K562 (cell line): ENCODE measurements around the gene AZGP1. TPM values are rescaled to one million over a fixed set of nuclear protein-coding genes. Genes with fewer than 3 reads are reported as not detected.

ENCODE experiments used
- ELF4 ChIP-seq: fragments of 450-650 bp; formaldehyde crosslinking; IDR thresholded peaks from 2 replicates; pipeline ENCODE4 v1.4.0; 2022; ENCODE audit warnings: missing genetic modification characterization
- HMG20B ChIP-seq: fragments of 250-450 bp; sonication (Bioruptor Pico); IDR thresholded peaks from 2 replicates; pipeline ENCODE4 v1.5.0; 2021; ENCODE audit warnings: mild to moderate bottlenecking
- HOXB6 ChIP-seq: fragments of 250-450 bp; sonication (Bioruptor Pico); IDR thresholded peaks from 2 replicates; pipeline ENCODE4 v1.5.1; 2022; ENCODE audit warnings: mild to moderate bottlenecking, borderline replicate concordance
- RBM34 ChIP-seq: fragments of 200-400 bp; formaldehyde crosslinking; IDR thresholded peaks from 2 replicates; pipeline ENCODE4 v1.6.1; 2018; ENCODE audit warnings: low read length, borderline replicate concordance; ENCODE audit not compliant: insufficient read depth
- STAT5B ChIP-seq: fragments of 250-450 bp; sonication (Bioruptor Pico); IDR thresholded peaks from 2 replicates; pipeline ENCODE4 v1.8.0; 2021; ENCODE audit warnings: mild to moderate bottlenecking, inconsistent platforms
- TRIM24 ChIP-seq, 2 experiments: fragments of 450-650 bp; IDR thresholded peaks; 2 replicates each; pipeline ENCODE4 v1.6.1; 2016
- ZBTB11 ChIP-seq, 3 experiments: fragments of 200-800 bp in 1 of 3; fragments of 250-450 bp in 1 of 3; fragments of 450-650 bp in 1 of 3; sonication (Bioruptor Pico) in 1 of 3; sonication (Bioruptor generic) in 1 of 3; formaldehyde crosslinking in 1 of 3; IDR thresholded peaks; 2 replicates each; pipeline versions ENCODE4 v1.6.1 to v1.8.0; 2016 to 2022; ENCODE audit warnings: mild to moderate bottlenecking in 2 of 3, missing genetic modification characterization in 2 of 3, missing compliant biosample characterization in 1 of 3, moderate library complexity in 1 of 3
- ZBTB12 ChIP-seq: fragments of 250-450 bp; sonication (Bioruptor Pico); IDR thresholded peaks from 2 replicates; pipeline ENCODE4 v1.4.0; 2020
- ZBTB5 ChIP-seq: fragments of 450-650 bp; IDR thresholded peaks from 2 replicates; pipeline ENCODE4 v1.6.1; 2017; ENCODE audit warnings: antibody characterized with exemption
- ZKSCAN3 ChIP-seq: fragments of 250-450 bp; sonication (Bioruptor Pico); IDR thresholded peaks from 2 replicates; pipeline ENCODE4 v1.4.0; 2020
- ZNF217 ChIP-seq: sonication (generic); formaldehyde crosslinking; IDR thresholded peaks from 2 replicates; pipeline ENCODE4 v1.8.0; 2022; ENCODE audit warnings: mild to moderate bottlenecking, missing genetic modification reagents
- polyA plus RNA-seq, 8 experiments: library from polyadenylated mRNA; depleted of rRNA in 4 of 8; stranded (reverse) in 5 of 8; unstranded in 3 of 8; fragments of >200 nt; fragmentation: Nextera tagmentation in 2 of 8; fragmentation: Illumina TruSeq in 1 of 8; extraction: Ambion mirVana in 2 of 8; extraction: Trizol in 1 of 8; gene quantifications; 2 replicates each; pipeline versions ENCODE4 v1.2.1 to v1.2.3, GENCODE V29; 2011 to 2014; ENCODE audit warnings: inconsistent platforms in 1 of 8, missing spikeins in 1 of 8
- total RNA-seq, 7 experiments: library from RNA; depleted of rRNA in 6 of 7; stranded (reverse); fragments of >200 nt in 6 of 7; fragmentation: Illumina TruSeq in 2 of 7; extraction: Trizol in 2 of 7; gene quantifications; 2 replicates each; pipeline versions ENCODE4 v1.2.1 to v1.2.3, GENCODE V29; 2011 to 2021; ENCODE audit warnings: low replicate concordance in 1 of 7
- TF ChIP-seq, protein P1 (sequence below), 2 experiments: fragments of 450-650 bp; IDR thresholded peaks; 2 replicates each; pipeline ENCODE4 v1.6.1; 2018; ENCODE audit warnings: mild to moderate bottlenecking in 2 of 2, low read depth in 1 of 2; ENCODE audit not compliant: partially characterized antibody in 2 of 2

AZGP1 gene
- total and polyA plus RNA-seq, 9 of the 15 experiments (the other 6 are each of a cell fraction or from before 2014, with no cell fraction given): 0.18 to 0.53 TPM; not detected in 7

DNA sequence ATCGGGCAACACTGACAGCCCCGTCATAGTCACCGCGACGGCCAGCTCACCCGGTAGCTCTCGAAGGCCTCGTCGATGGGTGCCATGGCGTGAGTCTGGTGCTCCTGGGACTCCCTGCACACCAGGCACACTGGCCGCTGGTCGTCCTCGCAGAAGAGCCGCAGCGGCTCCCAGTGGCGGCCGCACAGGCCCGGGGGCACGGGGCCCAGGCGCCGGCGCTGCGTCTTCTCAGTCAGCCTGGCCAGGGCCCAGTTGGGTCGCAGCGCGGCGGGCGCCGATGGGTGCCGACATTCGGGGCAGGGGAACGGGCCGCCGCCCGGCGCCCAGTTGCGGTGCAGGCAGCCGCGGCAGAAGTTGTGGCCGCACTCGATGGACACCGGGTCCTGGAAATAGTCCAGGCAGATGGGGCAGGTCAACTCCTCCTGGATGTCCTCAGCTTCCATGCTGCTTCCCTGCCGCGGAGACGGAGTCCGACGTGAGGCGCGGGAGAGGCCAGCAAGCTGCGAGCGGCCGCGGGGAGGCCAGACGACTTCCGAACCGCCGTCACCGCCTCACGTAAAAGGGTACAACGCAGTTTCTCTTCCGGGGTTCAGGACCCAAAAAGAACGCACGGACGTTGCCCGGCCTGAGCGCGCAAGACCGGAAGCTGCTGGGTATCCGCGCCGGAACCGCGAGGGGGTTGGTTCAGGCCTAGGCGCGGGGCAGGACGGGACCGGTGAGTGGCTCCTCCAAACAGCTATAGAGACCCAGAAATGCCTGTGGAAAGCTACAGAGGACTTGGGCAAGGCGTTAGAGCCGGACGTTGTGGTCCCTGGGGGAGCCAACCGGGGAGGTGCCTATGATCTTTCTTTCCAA, 56.6 kb downstream of the AZGP1 start, which contains the start of gene TRIM4 (continued):
- peak; percentile 42; the same call in 1 of the 2 replicates for TF ChIP-seq ZBTB12
- TF ChIP-seq HMG20B (CRISPR knock-in tag): no peak
- TF ChIP-seq ZNF217 (CRISPR knock-in tag): no peak
- TF ChIP-seq STAT5B (CRISPR knock-in tag): no peak
- TF ChIP-seq HOXB6 (CRISPR knock-in tag): no peak
- TF ChIP-seq ELF4: 0 out of 2 replicates have a peak, but pooled peaks have one; percentile 36
- peak in 2 of 3 experiments; percentile 75 to 96; a peak in 5 of 6 replicates for TF ChIP-seq ZBTB11 (CRISPR knock-in tag; IDR thresholded peaks at IDR 0.05)
- TF ChIP-seq ZBTB5: no peak
- TF ChIP-seq, protein P1, sequence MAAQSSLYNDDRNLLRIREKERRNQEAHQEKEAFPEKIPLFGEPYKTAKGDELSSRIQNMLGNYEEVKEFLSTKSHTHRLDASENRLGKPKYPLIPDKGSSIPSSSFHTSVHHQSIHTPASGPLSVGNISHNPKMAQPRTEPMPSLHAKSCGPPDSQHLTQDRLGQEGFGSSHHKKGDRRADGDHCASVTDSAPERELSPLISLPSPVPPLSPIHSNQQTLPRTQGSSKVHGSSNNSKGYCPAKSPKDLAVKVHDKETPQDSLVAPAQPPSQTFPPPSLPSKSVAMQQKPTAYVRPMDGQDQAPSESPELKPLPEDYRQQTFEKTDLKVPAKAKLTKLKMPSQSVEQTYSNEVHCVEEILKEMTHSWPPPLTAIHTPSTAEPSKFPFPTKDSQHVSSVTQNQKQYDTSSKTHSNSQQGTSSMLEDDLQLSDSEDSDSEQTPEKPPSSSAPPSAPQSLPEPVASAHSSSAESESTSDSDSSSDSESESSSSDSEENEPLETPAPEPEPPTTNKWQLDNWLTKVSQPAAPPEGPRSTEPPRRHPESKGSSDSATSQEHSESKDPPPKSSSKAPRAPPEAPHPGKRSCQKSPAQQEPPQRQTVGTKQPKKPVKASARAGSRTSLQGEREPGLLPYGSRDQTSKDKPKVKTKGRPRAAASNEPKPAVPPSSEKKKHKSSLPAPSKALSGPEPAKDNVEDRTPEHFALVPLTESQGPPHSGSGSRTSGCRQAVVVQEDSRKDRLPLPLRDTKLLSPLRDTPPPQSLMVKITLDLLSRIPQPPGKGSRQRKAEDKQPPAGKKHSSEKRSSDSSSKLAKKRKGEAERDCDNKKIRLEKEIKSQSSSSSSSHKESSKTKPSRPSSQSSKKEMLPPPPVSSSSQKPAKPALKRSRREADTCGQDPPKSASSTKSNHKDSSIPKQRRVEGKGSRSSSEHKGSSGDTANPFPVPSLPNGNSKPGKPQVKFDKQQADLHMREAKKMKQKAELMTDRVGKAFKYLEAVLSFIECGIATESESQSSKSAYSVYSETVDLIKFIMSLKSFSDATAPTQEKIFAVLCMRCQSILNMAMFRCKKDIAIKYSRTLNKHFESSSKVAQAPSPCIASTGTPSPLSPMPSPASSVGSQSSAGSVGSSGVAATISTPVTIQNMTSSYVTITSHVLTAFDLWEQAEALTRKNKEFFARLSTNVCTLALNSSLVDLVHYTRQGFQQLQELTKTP (IDR thresholded peaks at IDR 0.05; ENCODE audit: low read depth in 1 of 2, partially characterized antibody in 2 of 2): peak in 1 of 2 experiments; percentile 75
- TF ChIP-seq TRIM24 (IDR thresholded peaks at IDR 0.05): 0 out of 4 replicates have a peak, but pooled peaks of 1 of the 2 experiments have one; percentile 63
- no peak for TF ChIP-seq RBM34
- TF ChIP-seq ZKSCAN3 (CRISPR knock-in tag): no peak
